Activated T-helper 2 cell treated with anti-CD3 and anti-CD28 coated beads, Interferon-gamma antibody, Interleukin-2, Interleukin-4, amounts not matched to agents 10 μg/mL and 5 μg/mL and 100 μg/mL, durations not matched to agents 14 hours and 24 hours and 36 hours (primary cell): Measurements from ENCODE around the gene CACNA1D. TPM values are rescaled to one million over a fixed set of nuclear protein-coding genes. Genes with fewer than 3 reads are reported as not detected.

Experiments
- DNase-seq: peaks from one replicate; pipeline ENCODE4 v3.0.0; 2021; ENCODE audit warnings: low spot score
- H3K27ac Mint-ChIP-seq: one replicate; pipeline ENCODE4 v1.8.0; 2021; ENCODE audit warnings: mixed read lengths
- H3K27me3 Mint-ChIP-seq: one replicate; pipeline ENCODE4 v1.8.0; 2021; ENCODE audit warnings: low read depth, mixed read lengths
- H3K36me3 Mint-ChIP-seq: one replicate; pipeline ENCODE4 v1.8.0; 2021; ENCODE audit warnings: low read depth, mixed read lengths
- H3K4me1 Mint-ChIP-seq: one replicate; pipeline ENCODE4 v1.8.0; 2021; ENCODE audit warnings: low read depth, mixed read lengths
- H3K4me3 Mint-ChIP-seq: one replicate; pipeline ENCODE4 v1.8.0; 2021; ENCODE audit warnings: low read depth, mild to moderate bottlenecking, moderate library complexity, mixed read lengths
- H3K9me3 Mint-ChIP-seq: one replicate; pipeline ENCODE4 v1.8.0; 2021; ENCODE audit warnings: mixed read lengths
- intact Hi-C: fragments of 100-400 bp; cut with micrococcal nuclease; formaldehyde crosslinking; loops from one replicate; pipeline ENCODE4 v1.15.1; 2023
- total RNA-seq: library from RNA; stranded (reverse); gene quantifications from 2 replicates; pipeline ENCODE4 v1.2.3, GENCODE V29; 2022

CACNA1D gene
- total RNA-seq, 1 donor from 2014 or later: 9.3 TPM

DNA sequence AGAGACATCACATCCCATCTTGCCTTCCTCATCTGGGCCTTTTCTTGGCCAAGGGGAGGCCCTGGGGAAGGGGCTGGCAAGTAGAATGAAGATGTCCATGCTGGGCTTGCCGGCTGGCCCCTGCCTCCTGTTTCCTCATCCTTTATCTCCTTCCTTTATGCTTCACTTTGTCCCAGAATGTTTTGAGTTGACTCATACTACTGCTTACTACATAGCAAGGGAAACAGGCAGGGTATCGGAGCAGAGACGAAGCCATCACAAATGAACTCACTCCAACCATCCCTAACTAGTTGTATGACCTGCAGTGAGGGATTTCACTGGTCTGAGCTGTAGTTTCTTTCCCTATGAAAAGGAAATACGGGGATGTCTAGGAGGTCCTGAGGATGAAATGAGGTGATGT, 285.8 kb downstream of the CACNA1D start:
- H3K4me3 Mint-ChIP-seq: no peak overlapping the region
- intact Hi-C loops: no loop called here
- H3K9me3 Mint-ChIP-seq: no peaks in the 10 kb centered on the region
- no peaks in the 10 kb centered on the region for H3K36me3 Mint-ChIP-seq
- DNase-seq: no peak
- H3K27me3 Mint-ChIP-seq: peaks cover 6% of the 10 kb centered on the region
- peaks cover 14% of the 10 kb centered on the region for H3K4me1 Mint-ChIP-seq
- H3K27ac Mint-ChIP-seq: no peak overlapping the region

DNA sequence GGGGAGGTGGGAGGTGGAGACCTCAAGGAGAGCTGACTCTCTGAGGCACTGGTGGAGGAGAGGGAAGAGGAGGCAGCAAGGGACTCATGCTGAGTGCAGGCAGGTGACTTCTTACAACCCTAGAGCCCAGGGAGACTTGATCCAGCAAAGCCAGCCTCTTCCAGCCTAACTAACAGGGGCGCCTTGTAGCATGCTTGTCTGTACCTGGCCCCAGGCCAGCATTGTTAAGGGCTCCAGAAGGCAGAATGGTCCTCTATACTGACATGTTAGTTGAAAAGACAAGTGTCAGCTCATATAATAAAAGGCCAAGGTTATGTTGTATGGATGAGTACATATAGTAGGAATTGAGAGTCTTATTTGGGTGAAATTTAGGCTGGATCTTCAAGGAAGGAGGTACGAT, 286.4 kb downstream of the CACNA1D start:
- Mint-ChIP-seq H3K9me3 (no peaks in the 10 kb centered on the region), H3K27ac (no peak overlapping the region), H3K4me3 (no peak overlapping the region), H3K27me3 (peaks cover 6% of the 10 kb centered on the region), H3K4me1 (peaks cover 14% of the 10 kb centered on the region), H3K36me3 (no peaks in the 10 kb centered on the region)
- intact Hi-C loops: no loop called here
- DNase-seq: no peak

GRCh38 chr3:53787016-53787415, 292.6 kb downstream of the CACNA1D start:
- no peaks in the 10 kb centered on the region for H3K4me1 Mint-ChIP-seq
- H3K27ac Mint-ChIP-seq: no peak overlapping the region
- no peaks in the 10 kb centered on the region for H3K9me3 Mint-ChIP-seq
- no peak for DNase-seq
- intact Hi-C loops: no loop called here
- peaks cover 22% of the 10 kb centered on the region for H3K27me3 Mint-ChIP-seq
- no peak overlapping the region for H3K4me3 Mint-ChIP-seq
- no peaks in the 10 kb centered on the region for H3K36me3 Mint-ChIP-seq

GRCh38 chr3:53788038-53788437, 293.6 kb downstream of the CACNA1D start:
- H3K36me3 Mint-ChIP-seq: no peaks in the 10 kb centered on the region
- H3K9me3 Mint-ChIP-seq: no peaks in the 10 kb centered on the region
- no peaks in the 10 kb centered on the region for H3K4me1 Mint-ChIP-seq
- DNase-seq: no peak
- H3K4me3 Mint-ChIP-seq: no peak overlapping the region
- intact Hi-C loops: no loop called here
- peaks cover 22% of the 10 kb centered on the region for H3K27me3 Mint-ChIP-seq
- H3K27ac Mint-ChIP-seq: no peak overlapping the region

- Mint-ChIP-seq H3K9me3 (no peaks in the 10 kb centered on the region), H3K4me3 (no peak overlapping the region), H3K27me3 (peaks cover 24% of the 10 kb centered on the region), H3K27ac (no peak overlapping the region), H3K4me1 (no peaks in the 10 kb centered on the region), H3K36me3 (no peaks in the 10 kb centered on the region)
- intact Hi-C loops: no loop called here
- DNase-seq: no peak
These were observed 295.0 kb downstream of the CACNA1D start for GRCh38 chr3:53789459-53789858.

DNA sequence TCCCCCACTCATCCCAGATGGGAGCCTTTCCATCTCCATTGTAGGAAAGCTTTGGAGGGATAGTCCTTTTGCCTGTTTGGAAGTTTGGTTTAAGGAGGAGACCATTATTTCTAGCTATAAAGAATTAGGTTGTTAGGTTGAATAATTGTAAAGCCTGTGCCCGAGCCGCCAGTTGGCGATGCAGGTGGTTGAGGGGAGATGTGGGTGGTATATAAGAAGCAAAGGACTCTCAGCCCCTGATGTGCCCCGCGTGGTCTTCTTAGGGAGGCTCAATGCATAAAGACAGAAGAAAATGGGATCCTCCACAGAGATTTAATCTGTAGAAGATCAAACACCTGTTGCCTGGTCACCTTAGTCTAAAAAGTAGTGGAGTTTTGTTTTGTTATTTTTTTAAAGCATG, 296.1 kb downstream of the CACNA1D start:
- Mint-ChIP-seq H3K9me3 (no peaks in the 10 kb centered on the region), H3K27ac (no peak overlapping the region), H3K4me1 (no peaks in the 10 kb centered on the region)

GRCh38 chr3:53791317-53791716, 296.9 kb downstream of the CACNA1D start:
- Mint-ChIP-seq H3K9me3 (no peaks in the 10 kb centered on the region), H3K4me1 (no peaks in the 10 kb centered on the region), H3K27me3 (peaks cover 34% of the 10 kb centered on the region), H3K27ac (no peak overlapping the region), H3K36me3 (no peaks in the 10 kb centered on the region), H3K4me3 (no peak overlapping the region)
- intact Hi-C loops: no loop called here
- DNase-seq: no peak

More for the DNA sequence above, 296.1 kb downstream of the CACNA1D start:
- DNase-seq: no peak
- H3K27me3 Mint-ChIP-seq: peaks cover 31% of the 10 kb centered on the region
- intact Hi-C loops: no loop called here
- no peaks in the 10 kb centered on the region for H3K36me3 Mint-ChIP-seq
- no peak overlapping the region for H3K4me3 Mint-ChIP-seq

- H3K4me1 Mint-ChIP-seq: no peaks in the 10 kb centered on the region
- H3K27me3 Mint-ChIP-seq: peaks cover 32% of the 10 kb centered on the region
- intact Hi-C loops: no loop called here
- no peaks in the 10 kb centered on the region for H3K9me3 Mint-ChIP-seq
- no peak overlapping the region for H3K27ac Mint-ChIP-seq
- no peaks in the 10 kb centered on the region for H3K36me3 Mint-ChIP-seq
- no peak for DNase-seq
- no peak overlapping the region for H3K4me3 Mint-ChIP-seq
These were observed 298.5 kb downstream of the CACNA1D start for GRCh38 chr3:53792866-53793265.

GRCh38 chr3:53794597-53794996, 300.2 kb downstream of the CACNA1D start:
- no peaks in the 10 kb centered on the region for H3K9me3 Mint-ChIP-seq
- no peaks in the 10 kb centered on the region for H3K4me1 Mint-ChIP-seq
- H3K27ac Mint-ChIP-seq: no peak overlapping the region
- H3K36me3 Mint-ChIP-seq: no peaks in the 10 kb centered on the region
- no peak for DNase-seq
- H3K4me3 Mint-ChIP-seq: no peak overlapping the region
- intact Hi-C loops: no loop called here
- H3K27me3 Mint-ChIP-seq: peaks cover 25% of the 10 kb centered on the region

GRCh38 chr3:53795176-53795575, 300.8 kb downstream of the CACNA1D start:
- Mint-ChIP-seq H3K27me3 (peaks cover 20% of the 10 kb centered on the region), H3K27ac (no peak overlapping the region), H3K4me1 (no peaks in the 10 kb centered on the region), H3K36me3 (no peaks in the 10 kb centered on the region), H3K4me3 (no peak overlapping the region), H3K9me3 (no peaks in the 10 kb centered on the region)
- intact Hi-C loops: no loop called here
- DNase-seq: no peak

GRCh38 chr3:53795789-53796560, 301.6 kb downstream of the CACNA1D start:
- intact Hi-C loops: no loop called here
- no peak overlapping the region for H3K4me3 Mint-ChIP-seq
- peaks cover 17% of the 10 kb centered on the region for H3K27me3 Mint-ChIP-seq
- no peaks in the 10 kb centered on the region for H3K4me1 Mint-ChIP-seq
- no peaks in the 10 kb centered on the region for H3K36me3 Mint-ChIP-seq
- no peaks in the 10 kb centered on the region for H3K9me3 Mint-ChIP-seq
- DNase-seq: no peak
- no peak overlapping the region for H3K27ac Mint-ChIP-seq

- Mint-ChIP-seq H3K4me1 (no peaks in the 10 kb centered on the region), H3K9me3 (no peaks in the 10 kb centered on the region), H3K36me3 (no peaks in the 10 kb centered on the region), H3K4me3 (no peak overlapping the region), H3K27me3 (peaks cover 17% of the 10 kb centered on the region), H3K27ac (no peak overlapping the region)
- intact Hi-C loops: no loop called here
- no peak for DNase-seq
These were observed 303.7 kb downstream of the CACNA1D start for GRCh38 chr3:53798144-53798543.

DNA sequence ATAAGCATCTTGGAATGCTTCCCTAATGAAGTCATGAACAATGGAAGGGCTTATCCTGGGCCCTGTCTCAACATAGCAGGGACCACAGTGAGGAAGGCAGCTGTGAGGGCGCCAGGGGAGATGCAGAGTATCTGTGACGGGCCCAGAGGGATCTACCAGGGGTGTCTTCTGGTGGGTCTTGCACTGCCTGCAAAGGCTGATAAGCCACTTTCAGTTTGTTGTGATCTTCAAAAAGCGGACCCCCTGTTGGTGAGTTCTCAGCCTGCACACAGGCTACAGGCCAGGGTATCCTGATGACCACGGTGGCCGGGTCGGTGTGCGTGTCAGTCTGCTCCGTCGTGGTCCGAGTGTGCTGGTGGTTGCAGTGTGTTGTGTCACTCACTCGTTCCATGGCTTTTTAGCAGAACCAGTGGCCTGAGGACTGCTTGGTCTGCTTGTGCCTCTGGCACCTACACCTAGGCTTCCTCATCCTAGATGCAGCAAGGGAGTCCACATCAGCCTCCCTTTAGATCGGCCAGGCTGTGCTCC, 305.0 kb downstream of the CACNA1D start:
- no peaks in the 10 kb centered on the region for H3K9me3 Mint-ChIP-seq
- no peaks in the 10 kb centered on the region for H3K4me1 Mint-ChIP-seq
- no peak overlapping the region for H3K4me3 Mint-ChIP-seq
- H3K27ac Mint-ChIP-seq: no peak overlapping the region
- H3K27me3 Mint-ChIP-seq: peaks cover 15% of the 10 kb centered on the region
- no peaks in the 10 kb centered on the region for H3K36me3 Mint-ChIP-seq
- intact Hi-C loops: no loop called here
- DNase-seq: no peak
